AG08395 (cell line): ENCODE data around the gene AP3D1.

Source experiments
- DNase-seq: peaks from one replicate; pipeline ENCODE4 v3.0.0; 2012; ENCODE audit warnings: mixed read lengths, low spot score

The AP3D1 gene

DNA sequence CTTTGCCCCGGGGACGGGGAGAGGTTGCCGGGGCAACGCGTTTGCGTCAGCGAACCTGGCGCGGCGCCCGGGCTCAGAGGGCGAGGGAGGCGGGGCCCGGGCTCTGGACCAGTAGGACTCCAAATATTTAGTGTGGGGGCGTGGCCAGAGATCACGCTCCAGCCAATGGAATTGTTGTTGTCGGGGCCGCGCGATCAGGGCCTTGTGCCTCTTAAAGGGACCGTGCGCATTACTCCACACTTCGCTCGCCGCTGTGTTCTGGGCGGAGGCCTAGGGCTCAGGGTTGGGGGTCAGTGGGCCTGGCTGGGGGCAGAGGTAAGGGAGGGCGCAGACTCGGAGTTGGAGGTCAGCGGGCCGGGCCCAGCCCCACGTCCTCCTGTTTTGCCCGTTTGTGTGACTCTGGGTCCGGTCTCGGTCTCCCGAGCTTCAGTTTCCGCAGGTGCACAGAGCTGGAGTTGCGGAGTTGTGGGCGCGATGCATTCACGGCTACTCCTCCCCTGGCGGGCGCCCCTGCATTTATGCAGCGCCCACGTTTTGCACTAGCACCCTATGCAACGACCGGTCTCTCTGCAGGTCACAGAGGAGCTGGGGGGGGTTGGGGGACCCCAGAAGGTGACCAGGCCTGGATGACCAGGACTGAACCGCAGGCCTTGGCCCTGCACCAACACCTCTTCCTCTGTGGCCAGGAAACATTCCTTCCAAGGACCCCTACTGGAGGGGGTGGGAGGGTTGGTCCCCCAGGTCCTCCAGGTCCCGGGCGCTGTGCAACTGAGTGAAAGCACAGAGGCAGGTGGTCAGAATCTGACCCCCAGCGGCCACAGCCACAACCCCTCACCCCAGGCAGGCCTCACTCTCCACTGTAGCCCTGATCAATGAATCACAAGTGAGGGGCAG, 89.6 kb downstream of the AP3D1 start:
- DNase-seq, result peak; percentile 99

DNA sequence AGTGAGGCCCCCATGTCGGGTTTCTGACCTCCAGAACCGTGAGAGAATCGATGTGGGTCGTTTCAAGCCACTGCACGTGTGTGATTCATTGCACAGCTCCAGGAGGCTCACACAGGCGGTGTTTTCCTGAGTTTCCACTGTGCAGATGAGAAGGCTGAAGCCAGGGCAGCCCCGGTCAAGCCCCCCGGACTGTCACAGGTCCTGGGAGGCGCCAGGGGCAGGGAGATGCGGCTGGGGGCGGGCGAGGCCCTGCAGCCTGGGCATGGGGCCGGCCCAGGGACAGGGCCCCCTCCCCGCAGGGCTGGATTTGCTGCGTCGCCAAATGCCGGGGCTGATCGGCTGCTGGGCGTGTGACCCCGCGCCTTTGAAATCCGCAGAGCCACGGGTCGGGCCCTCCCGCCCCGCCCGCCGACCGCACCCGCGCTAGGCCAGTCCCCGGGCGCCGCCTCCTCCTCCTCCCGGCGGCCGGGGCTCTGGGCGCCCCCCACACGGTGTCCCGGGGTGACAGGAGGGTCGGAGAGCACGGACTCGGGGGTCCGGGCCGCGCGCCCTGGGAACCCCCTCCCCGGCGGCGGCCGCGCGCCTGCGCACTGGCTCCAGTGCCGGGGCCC, 90.4 kb downstream of the AP3D1 start:
- DNase-seq, result no peak

GRCh38 chr19:2059422-2060201, 91.8 kb downstream of the AP3D1 start:
- peak; percentile 59 for DNase-seq

DNA sequence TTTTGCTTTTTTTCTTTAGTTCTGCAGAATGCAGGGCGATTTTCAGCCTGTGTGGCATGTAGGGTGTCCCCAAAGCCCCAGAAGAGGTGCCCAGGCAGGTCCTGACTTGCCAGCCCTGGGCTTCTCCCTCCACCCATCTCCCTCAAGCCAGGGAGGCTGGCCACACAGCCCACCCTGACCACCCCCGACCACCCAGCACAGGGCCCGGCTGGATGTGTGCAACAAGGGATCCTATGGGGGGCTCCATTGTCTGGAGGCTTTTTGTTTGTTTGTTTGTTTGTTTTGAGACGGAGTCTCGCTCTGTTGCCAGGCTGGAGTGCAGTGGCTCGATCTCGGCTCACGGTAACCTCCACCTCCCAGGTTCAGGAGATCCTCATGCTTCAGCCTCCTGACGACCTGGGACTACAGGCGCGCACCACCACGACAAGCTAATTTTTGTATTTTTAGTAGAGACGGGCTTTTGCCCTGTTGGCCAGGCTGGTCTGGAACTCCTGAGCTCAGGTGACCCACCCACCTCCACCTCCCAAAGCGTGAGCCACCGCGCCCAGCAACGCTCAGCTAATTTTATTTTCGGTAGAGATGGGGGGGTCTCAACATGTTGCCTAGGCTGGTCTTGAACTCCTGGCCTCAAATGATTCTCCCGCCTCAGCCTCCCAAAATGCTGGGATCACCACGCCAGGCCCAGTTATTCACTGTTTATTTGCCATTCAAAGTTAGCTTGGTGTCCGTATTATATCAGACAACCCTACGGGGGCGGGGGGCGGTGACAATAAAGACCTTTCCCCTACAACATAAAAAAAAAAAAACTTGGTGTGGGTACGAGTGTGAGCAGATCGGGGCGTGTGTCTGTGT, 92.6 kb downstream of the AP3D1 start:
- no peak for DNase-seq

DNA sequence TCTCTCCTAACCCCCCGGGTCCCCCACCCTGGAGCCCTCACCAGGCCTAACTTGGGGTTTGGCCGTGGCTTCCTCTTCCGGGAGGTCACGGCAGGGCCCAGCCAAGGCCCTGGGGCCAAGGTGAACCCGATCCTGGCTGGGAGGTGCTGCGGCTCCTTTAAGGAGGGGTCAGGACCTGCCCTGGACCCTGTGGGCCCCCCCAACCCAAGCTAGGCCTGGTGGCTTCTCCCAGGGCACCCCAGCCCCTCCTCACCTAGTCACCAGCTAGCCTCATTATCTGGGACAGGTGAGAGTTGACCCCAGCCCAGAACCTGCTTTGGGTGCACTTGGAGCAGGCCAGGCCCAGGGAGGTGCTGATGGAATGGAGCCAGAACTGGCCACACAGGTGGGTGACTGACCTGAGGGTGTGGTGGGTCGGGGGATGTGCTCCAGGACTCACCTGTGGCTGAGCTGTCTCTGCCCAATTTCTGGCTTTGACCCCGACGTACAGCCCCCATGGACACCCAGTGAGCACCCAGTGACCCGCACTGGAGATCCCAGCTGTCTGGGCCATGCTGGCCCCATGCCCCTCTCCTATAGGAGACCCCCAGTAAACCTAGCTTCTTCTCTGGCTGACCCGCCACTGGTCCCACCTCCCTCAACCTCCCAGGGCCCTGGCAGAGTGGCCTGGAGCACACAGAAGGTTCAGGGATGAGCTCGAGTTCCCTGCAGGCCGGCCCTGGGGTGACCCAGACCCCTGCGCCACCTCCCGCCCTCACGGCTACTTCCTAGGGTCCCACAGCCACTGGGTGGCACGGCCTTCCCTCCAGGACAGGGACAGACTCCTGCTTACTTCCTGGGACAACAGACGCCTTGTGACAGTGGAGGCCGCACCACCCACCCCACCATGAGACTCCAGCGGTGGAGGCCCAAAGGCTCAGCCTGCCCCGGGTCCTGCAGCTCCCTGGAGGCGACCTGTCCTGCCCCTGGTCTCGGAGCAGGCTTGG, 93.6 kb downstream of the AP3D1 start:
- DNase-seq, result no peak

DNA sequence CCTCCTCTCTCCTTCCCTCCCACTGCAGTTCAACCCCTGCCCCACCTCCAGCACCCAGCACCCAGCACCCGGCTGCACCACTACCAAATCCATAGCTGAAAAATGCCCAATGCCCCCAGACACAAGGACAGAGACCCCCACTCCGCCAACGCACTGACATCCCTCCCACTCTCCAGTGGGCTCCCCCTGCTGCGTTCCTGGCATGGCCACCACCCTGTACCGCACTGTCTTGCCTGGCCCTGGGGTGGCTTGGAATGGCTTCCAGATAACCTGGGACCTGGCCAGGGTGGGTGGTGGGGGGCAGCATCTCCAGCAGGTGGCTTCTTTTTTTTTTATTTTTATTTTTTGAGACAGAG, 94.6 kb downstream of the AP3D1 start:
- DNase-seq, result no peak

DNA sequence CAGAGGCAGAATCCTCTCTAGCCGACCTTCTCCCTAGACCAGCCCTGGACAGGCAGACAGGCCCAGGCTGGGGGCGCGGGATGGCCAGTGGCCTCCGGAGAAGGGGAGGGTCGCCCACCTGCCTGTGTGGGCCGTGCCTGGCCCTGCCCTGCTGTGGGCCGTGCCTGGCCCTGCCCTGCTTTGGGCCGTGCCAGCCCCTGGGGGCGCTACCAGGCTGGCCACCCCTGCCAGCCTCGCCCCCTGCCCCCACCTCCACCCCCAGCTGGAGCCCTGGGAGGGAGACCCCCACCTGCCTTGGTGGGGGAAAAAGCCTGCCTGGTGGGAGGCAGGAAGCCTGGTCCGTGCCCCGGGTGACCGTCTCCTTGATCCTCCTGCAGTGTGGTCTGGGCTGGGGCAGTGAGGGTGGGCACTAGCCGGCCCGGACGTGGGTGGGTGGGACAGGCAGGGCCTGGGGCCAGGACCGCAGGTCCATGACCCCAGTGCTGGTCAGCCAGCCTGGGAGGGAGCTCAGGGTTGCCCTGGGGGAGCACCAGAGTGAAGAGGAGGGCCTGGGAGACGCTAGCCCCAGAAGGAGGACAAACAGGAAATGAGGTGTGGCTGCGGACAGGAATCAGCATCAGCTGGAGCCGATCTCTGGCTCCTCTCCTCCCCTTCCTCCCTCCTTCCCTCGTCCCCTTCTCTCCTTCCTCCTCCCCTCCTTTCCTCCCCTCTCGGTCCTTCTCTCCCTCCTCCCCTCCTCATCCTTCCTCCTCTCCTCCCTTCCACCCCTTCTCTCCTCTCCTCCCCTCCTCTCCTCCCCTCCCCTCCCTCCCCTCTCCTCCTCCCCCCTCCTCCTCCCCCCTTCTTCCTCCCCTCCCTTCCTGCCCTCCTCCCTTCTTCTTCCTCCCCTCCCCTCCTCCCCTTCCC, 95.2 kb downstream of the AP3D1 start:
- DNase-seq, result peak; percentile 43

DNA sequence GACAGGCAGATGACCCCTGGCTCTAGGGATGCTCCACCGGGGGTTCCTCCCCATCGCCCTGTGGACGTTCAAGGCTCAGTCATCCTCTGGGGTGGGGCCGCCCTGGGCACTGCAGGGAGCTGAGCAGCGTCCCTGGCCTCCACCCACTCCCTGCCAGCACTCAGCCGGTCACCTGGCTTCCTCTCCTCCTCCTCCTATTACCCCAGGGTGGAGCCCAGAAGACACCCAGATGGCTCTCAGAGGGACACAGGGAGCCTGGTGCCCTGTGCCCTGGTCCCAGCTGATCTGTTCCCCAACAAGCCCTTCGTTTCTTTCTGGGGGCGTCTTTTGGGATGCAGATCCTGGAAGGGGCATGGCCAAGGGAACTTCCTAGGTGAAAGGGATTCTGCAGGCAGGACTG, 96.6 kb downstream of the AP3D1 start:
- DNase-seq, result no peak

DNA sequence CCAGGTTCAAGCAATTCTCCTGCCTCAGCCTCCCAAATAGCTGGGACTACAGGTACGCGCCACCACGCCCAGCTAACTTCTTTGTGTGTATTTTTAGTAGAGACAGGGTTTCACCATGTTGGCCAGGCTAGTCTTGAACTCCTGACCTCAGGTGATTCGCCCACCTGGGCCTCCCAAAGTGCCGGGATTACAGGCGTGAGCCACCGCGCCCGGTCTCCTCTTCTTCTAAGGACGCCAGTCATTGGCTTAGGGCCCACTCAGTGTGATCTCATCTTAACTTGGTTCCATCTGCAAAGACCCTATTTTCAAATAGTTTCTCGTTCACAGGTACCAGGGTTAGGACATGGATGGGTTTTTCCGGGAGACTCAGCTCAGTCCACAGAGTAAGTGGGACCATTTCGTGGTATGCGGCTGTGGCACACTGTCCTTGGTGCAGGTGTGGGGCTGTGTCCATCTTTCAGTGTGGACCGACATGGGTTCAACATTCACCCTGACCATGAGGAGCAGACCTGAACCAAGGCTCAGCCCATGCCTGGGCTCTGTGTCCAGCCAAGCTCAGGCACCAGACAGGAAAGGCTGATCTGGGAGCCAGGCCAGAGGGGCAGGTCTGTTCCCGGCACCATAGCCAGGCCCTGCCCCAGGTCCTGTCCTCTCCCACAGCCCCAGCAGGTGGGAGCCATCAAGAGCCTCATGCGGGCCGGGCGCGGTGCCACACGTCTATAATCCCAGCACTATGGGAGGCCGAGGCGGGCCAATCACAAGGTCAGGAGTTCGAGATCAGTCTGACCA, 97.6 kb downstream of the AP3D1 start:
- DNase-seq, result no peak

DNA sequence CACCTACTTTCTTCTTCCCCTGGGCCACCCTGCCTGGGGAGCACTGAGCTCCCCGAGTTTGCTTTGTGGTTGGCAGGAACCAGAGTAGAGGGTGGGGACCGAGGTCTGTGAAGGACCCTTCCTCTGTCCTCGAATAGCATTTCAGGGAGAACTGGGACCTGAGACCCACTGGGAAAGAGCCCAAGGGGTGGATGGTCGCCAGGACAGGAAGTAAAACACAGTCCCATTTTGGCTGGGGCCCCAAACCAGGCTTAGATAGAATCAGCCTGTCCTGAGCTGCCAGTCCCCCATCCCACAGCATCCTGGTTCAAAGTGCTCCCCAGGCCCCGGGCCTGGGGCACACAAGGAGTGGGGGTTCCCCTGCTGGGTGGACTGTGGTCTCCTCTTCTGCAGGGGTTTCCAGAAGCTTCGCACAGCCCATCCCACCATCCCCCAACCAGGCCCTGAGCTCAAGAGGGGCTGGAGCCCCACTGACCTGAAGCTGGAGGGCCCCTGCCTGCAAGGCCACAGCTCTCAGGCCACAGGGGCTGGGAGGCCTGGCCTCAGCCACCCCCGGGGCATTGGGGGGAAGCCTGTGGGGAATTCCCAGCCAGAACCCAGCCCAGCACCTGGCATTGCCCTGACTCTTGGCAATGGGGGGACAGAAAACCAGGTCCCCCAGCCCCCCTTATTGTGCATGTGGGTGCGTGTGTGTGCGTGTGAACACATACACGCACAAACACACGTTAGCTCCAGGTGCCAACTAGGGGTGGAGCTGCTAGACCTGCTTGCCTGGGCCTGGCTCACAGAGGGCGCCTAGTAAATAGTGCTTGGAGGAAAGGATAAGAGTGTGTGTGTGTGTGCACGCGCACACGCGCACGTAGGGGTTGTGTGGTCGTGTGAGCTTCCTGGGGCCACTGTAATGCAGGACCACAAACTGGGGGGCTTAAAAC, 99.3 kb downstream of the AP3D1 start:
- no peak for DNase-seq

- peak; percentile 99 for DNase-seq
Observed at GRCh38 chr19:2050991-2051772, 100.2 kb downstream of the AP3D1 start, which contains the start of gene MKNK2. MKNK2 (minus strand) TSS chr19:2051244; CDS start chr19:2050851, 393 bp downstream.
